Pancreas (tissue), 10 donors: Measurements from ENCODE around the gene GAB2. TPM values are rescaled to one million over a fixed set of nuclear protein-coding genes. Genes with fewer than 3 reads are reported as not detected.
"Not testable (repeated sequence)": the region's sequence is repeated elsewhere in the genome, so short reads cannot be mapped to it uniquely, and the experiment has no call there.

Experiments used
- ATAC-seq, 4 donors: fragments of 200-7000 bp; cut with Tn5 transposase; one replicate each; pipeline versions ENCODE4 v1.8.0 to v1.9.1; 2020; ENCODE audit warnings: mild to moderate bottlenecking in 4 of 4, moderate library complexity in 4 of 4
- DNase-seq, 6 donors: peaks; one replicate each; pipeline ENCODE4 v3.0.0-alpha.2; 2020
- FAIRE-seq: peaks from 2 replicates; lab custom pipeline; 2012; peaks lifted over from hg19 to GRCh38; lab: Jason Lieb, UNC
- H3K27ac ChIP-seq, 4 donors: fragments of 200-600 bp; sonication (generic); 1 replicate in 3 of 4; 2 replicates in 1 of 4; pipeline versions ENCODE4 v1.5.0 to v1.8.0; 2020
- H3K27me3 ChIP-seq, 4 donors: fragments of 200-600 bp; one replicate each; pipeline ENCODE4 v1.8.0; 2021
- H3K36me3 ChIP-seq, 3 donors: fragments of 200-600 bp; sonication (generic) in 1 of 3; one replicate each; pipeline versions ENCODE4 v1.5.0 to v1.8.0; 2020 to 2021
- H3K4me1 ChIP-seq, 3 donors: fragments of 200-600 bp; one replicate each; pipeline ENCODE4 v1.8.0; 2021
- H3K4me3 ChIP-seq, 4 donors: fragments of 200-600 bp; sonication (generic) in 2 of 4; one replicate each; pipeline versions ENCODE4 v1.5.0 to v1.8.0; 2020 to 2021
- H3K9me3 ChIP-seq, 4 donors: fragments of 200-600 bp; one replicate each; pipeline ENCODE4 v1.8.0; 2021
- WGBS, 2 donors: extraction: QIAGEN DNeasy Blood & Tissue Kit; methylation state at CpG; one replicate each; pipeline ENCODE4 v1.1.7; 2013; 5-methylcytosine and 5-hydroxymethylcytosine counted together
- intact Hi-C, 3 donors: fragments of 100-400 bp; cut with DNase I; formaldehyde crosslinking; loops; one replicate each; pipeline versions ENCODE4 v1.11.1 to v1.14.2; 2022
- polyA plus RNA-seq, 2 donors: library from polyadenylated mRNA; stranded (reverse); fragments of 200-250 nt; gene quantifications; one replicate each; pipeline ENCODE4 v1.2.3, GENCODE V29; 2013
- total RNA-seq, 6 donors: library from RNA; stranded (reverse); fragmentation: NEBNext Ultra II Directional in 4 of 6; extraction: Animal tissue kit (Norgen Biotek cat#: 25700) in 4 of 6; gene quantifications; one replicate each; pipeline versions ENCODE4 v1.2.1 to v1.2.4, GENCODE V29; 2021 to 2023
- TF ChIP-seq, protein P1 (sequence below), 4 donors: fragments of 200-600 bp; sonication (generic) in 3 of 4; IDR thresholded peaks; one replicate each; pipeline versions ENCODE4 v1.5.0 to v1.8.0; 2021; ENCODE audit warnings: antibody characterized with exemption in 4 of 4
- donor health status: healthy with polysubstance abuse.
- donor health status: DM: no; HTN: no; CAD: no; lungs with moderate emphysema.
- donor health status: DM: no; HTN: no; CAD: no.
- donor health status: control.
- donor health status: control.
- donor health status: Bipolar disorder and iron deficiency.
- donor health status: DM: yes; HTN: yes; CAD: no.
- donor health status: DM: no; HTN: no; CAD: no.
- donor health status: DM: no; HTN: no; CAD: no.
- donor health status: DM: yes; HTN: yes; CAD: no.

GAB2 gene
- 10 to 100 TPM in 3 of 6 donors, 1 to 10 TPM in 3; 6.7 to 17.8 (median 10.4) TPM for total RNA-seq
- 1 to 10 TPM; 3.1 to 3.3 TPM for polyA plus RNA-seq

- Histone ChIP-seq H3K27me3 (no peaks in the 10 kb centered on the region), H3K27ac (peak within 1 kb of the TSS; percentile 85 to 95 (median 88)), H3K36me3 (no peaks in the 10 kb centered on the region), H3K4me3 (peak within 1 kb of the TSS; percentile 52 to 85 (median 81)), H3K9me3 (no peaks in the 10 kb centered on the region), H3K4me1 (peaks cover 0 to 16% (median 8%) of the 10 kb centered on the region in 3 donors)
- no peak for FAIRE-seq
- intact Hi-C loops, result no loop called here
- 0 to 1% methylated on average over 42 to 93 of the region's 93 CpGs for WGBS, 2 donors
- DNase-seq, result peak in 5 of 6 donors; percentile 45 to 80 (median 61)
- ATAC-seq, result peak; percentile 4 to 31 (median 16)
- TF ChIP-seq, protein P1, sequence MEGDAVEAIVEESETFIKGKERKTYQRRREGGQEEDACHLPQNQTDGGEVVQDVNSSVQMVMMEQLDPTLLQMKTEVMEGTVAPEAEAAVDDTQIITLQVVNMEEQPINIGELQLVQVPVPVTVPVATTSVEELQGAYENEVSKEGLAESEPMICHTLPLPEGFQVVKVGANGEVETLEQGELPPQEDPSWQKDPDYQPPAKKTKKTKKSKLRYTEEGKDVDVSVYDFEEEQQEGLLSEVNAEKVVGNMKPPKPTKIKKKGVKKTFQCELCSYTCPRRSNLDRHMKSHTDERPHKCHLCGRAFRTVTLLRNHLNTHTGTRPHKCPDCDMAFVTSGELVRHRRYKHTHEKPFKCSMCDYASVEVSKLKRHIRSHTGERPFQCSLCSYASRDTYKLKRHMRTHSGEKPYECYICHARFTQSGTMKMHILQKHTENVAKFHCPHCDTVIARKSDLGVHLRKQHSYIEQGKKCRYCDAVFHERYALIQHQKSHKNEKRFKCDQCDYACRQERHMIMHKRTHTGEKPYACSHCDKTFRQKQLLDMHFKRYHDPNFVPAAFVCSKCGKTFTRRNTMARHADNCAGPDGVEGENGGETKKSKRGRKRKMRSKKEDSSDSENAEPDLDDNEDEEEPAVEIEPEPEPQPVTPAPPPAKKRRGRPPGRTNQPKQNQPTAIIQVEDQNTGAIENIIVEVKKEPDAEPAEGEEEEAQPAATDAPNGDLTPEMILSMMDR (IDR thresholded peaks at IDR 0.05), result no peak
Observed at GRCh38 chr11:78417175-78417887, at the start of gene GAB2. Gene GAB2 (minus strand): TSS chr11:78417820. CDS start chr11:78417720, 100 bp downstream.

- H3K9me3 ChIP-seq, result no peaks in the 10 kb centered on the region
- H3K27me3 ChIP-seq, result no peaks in the 10 kb centered on the region
- intact Hi-C loops, result no loop called here
- H3K36me3 ChIP-seq, result no peaks in the 10 kb centered on the region
- no peak overlapping the region for H3K27ac ChIP-seq
- DNase-seq, result no peak
- FAIRE-seq, result no peak
- H3K4me1 ChIP-seq, result peaks cover 0 to 11% (median 4%) of the 10 kb centered on the region in 3 donors
- no peak for ATAC-seq
- H3K4me3 ChIP-seq, result no peak overlapping the region
- TF ChIP-seq, protein P1 (IDR thresholded peaks at IDR 0.05), result no peak
- WGBS, 2 donors, result 93 to 97% methylated on average over 2 of the region's 2 CpGs
Observed at GRCh38 chr11:78467370-78467769, 49.8 kb upstream of the GAB2 start.

- TF ChIP-seq, protein P1 (IDR thresholded peaks at IDR 0.05), result no peak
- no peak overlapping the region for H3K4me3 ChIP-seq
- no peaks in the 10 kb centered on the region for H3K36me3 ChIP-seq
- WGBS, 2 donors, result 89 to 97% methylated on average over 19 of the region's 19 CpGs
- H3K27ac ChIP-seq, result no peak overlapping the region
- ATAC-seq (peak in 1 of 4 donors; percentile 17), FAIRE-seq (no peak), DNase-seq (peak in 1 of 6 donors; percentile 53)
- no peaks in the 10 kb centered on the region for H3K27me3 ChIP-seq
- no peaks in the 10 kb centered on the region for H3K9me3 ChIP-seq
- H3K4me1 ChIP-seq, result peaks cover 0 to 1% (median 0%) of the 10 kb centered on the region in 3 donors
- intact Hi-C loops, result no loop called here
Observed at GRCh38 chr11:78465169-78465942, 47.7 kb upstream of the GAB2 start.

GRCh38 chr11:78464787-78465168 is 47.2 kb upstream of the GAB2 start:
- WGBS, 2 donors, result 83 to 90% methylated on average over 9 to 14 of the region's 14 CpGs

GRCh38 chr11:78460471-78460870 is 42.9 kb upstream of the GAB2 start:
- FAIRE-seq (no peak), ATAC-seq (no peak), DNase-seq (no peak)
- H3K4me3 ChIP-seq, result no peak overlapping the region
- 92 to 100% methylated on average over 1 of the region's 1 CpG for WGBS, 2 donors
- TF ChIP-seq, protein P1 (IDR thresholded peaks at IDR 0.05), result no peak
- no peaks in the 10 kb centered on the region for H3K4me1 ChIP-seq
- no peaks in the 10 kb centered on the region for H3K9me3 ChIP-seq
- no peak overlapping the region for H3K27ac ChIP-seq
- H3K27me3 ChIP-seq, result no peaks in the 10 kb centered on the region
- H3K36me3 ChIP-seq, result no peaks in the 10 kb centered on the region
- intact Hi-C loops, result no loop called here

More at GRCh38 chr11:78464787-78465168, 47.2 kb upstream of the GAB2 start:
- H3K27ac ChIP-seq, H3K9me3 ChIP-seq, H3K4me1 ChIP-seq, FAIRE-seq, ATAC-seq, H3K36me3 ChIP-seq, intact Hi-C loops, DNase-seq, H3K4me3 ChIP-seq, H3K27me3 ChIP-seq: not testable (repeated sequence)
